Epithelial cell of proximal tubule (primary cell): ENCODE data around the gene TCEANC. TPM values are rescaled to one million over a fixed set of nuclear protein-coding genes. Genes with fewer than 3 reads are reported as not detected.

ENCODE experiments used
- DNase-seq: peaks from one replicate; pipeline ENCODE4 v3.0.0-alpha.2; 2011; ENCODE audit warnings: low read depth
- H3K4me3 ChIP-seq: 2 replicates; pipeline ENCODE4 v1.5.1; 2011; ENCODE audit warnings: low read depth, mild to moderate bottlenecking, low read length
- total RNA-seq: library from RNA; depleted of rRNA; stranded (reverse); fragments of >200 nt; gene quantifications from 2 replicates; pipeline ENCODE4 v1.2.3, GENCODE V29; 2015
- TF ChIP-seq, protein P1 (sequence below): conservative IDR thresholded peaks from 2 replicates; pipeline ENCODE4 v1.5.1; 2012; ENCODE audit warnings: low read depth, mild to moderate bottlenecking, low read length

TCEANC gene
- total RNA-seq, 1 donor from 2014 or later = 0.12 TPM

- peak overlapping the region; percentile 75 for H3K4me3 ChIP-seq
- DNase-seq = no peak
- TF ChIP-seq, protein P1, sequence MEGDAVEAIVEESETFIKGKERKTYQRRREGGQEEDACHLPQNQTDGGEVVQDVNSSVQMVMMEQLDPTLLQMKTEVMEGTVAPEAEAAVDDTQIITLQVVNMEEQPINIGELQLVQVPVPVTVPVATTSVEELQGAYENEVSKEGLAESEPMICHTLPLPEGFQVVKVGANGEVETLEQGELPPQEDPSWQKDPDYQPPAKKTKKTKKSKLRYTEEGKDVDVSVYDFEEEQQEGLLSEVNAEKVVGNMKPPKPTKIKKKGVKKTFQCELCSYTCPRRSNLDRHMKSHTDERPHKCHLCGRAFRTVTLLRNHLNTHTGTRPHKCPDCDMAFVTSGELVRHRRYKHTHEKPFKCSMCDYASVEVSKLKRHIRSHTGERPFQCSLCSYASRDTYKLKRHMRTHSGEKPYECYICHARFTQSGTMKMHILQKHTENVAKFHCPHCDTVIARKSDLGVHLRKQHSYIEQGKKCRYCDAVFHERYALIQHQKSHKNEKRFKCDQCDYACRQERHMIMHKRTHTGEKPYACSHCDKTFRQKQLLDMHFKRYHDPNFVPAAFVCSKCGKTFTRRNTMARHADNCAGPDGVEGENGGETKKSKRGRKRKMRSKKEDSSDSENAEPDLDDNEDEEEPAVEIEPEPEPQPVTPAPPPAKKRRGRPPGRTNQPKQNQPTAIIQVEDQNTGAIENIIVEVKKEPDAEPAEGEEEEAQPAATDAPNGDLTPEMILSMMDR = peak; percentile 40
Observed at GRCh38 chrX:13690836-13691235, 37.9 kb downstream of the TCEANC start.

DNA sequence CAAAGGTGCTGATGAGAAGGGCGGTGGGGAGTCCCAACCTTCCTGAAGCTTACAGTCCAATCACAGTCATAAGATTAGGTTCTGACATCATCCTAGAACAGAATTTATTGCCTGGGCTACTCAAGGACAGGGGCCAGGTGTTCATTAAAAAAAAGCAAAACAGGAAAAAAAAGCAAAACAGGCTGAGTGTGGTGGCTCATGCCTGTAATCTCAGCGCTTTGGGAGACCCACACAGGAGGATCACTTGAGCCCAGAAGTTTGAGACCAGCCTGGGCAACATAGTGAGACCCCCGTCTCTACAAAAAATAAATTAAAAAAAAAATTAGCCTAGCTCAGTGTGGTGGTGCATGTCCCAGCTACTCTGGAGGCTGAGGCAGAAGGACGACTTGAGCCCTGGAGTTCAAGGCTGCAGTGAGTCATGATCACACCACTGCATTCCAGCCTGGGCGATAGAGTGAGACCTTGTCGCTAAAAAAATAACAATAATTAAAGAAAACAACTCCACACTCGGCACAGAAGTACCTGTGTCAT lies 39.0 kb downstream of the TCEANC start:
- H3K4me3 ChIP-seq = no peak overlapping the region
- DNase-seq = no peak
- TF ChIP-seq, protein P1 = no peak

DNA sequence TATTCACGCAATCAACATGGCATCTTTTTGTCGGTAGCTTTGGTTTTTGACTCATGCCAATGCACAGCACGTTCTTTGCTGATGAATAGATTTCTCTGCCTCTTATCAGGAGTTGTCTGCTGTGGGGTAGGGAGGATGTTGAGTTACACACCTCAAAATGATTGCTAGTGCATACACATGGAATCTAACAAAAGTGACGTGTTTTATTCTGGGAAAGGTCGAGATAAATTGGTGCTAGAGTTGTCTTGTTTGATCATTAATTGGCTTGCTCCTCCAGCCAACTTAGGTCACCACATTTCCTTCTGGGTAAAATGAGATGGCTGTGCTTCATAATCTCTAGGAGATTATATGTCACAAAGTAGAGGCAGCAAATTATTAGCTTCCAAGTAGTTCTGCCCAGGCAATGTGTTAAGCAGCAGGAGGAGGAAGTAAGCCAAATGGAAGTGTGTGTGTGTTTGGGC lies 39.9 kb downstream of the TCEANC start:
- DNase-seq = no peak
- no peak overlapping the region for H3K4me3 ChIP-seq
- TF ChIP-seq, protein P1 = no peak

GRCh38 chrX:13693341-13693961 lies 40.5 kb downstream of the TCEANC start:
- no peak for DNase-seq
- TF ChIP-seq, protein P1 = no peak
- H3K4me3 ChIP-seq = peak overlapping the region; percentile 6

GRCh38 chrX:13694359-13694758 lies 41.4 kb downstream of the TCEANC start:
- H3K4me3 ChIP-seq = no peak overlapping the region
- no peak for DNase-seq
- TF ChIP-seq, protein P1 = no peak

DNA sequence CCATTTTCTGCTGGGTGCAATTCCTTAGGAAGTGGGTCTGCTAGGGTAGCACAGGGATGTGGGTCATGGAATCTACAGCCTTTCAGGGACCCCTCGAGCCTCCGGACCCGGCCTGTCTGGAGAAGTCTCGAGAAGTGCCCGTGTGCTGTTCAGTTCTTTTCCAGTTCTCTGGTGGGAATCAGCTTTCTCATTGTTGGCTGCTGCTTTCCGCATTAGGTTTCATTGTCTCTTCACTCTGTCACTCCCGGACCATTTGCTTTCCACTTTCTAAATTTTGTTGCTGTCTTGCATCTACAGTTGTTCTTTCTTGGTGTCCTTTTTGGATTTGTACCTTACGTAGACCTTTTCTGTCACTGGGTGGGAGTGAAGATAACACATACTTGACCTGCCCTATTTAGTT lies 42.0 kb downstream of the TCEANC start:
- H3K4me3 ChIP-seq = no peak overlapping the region
- no peak for DNase-seq
- TF ChIP-seq, protein P1 = no peak

DNA sequence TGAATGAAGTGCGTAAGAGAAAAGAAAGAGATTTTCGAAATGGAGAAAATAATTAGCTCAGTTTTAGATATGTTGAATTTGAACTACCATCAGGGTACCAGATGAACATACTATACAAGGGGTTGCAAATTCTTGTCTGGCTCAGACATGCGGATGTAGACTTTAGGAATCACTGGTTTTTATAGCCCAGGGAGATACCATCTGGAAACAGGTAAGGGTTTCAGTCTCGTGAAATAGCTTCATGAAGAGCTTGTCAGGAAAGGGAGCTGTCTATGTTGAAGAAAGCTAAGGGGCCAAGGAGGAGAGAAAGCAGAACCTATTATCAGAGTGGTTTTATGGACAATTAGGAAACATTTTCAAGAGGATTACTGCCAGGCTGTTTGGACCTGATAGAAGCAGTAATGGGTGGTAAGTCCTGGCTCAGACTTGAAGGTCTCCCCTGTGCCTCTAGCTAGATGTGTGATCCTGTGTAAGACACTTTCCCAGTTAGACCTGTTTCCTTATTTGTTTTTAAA lies 42.7 kb downstream of the TCEANC start:
- no peak for DNase-seq
- TF ChIP-seq, protein P1 = no peak
- no peak overlapping the region for H3K4me3 ChIP-seq
